Tibial nerve (tissue), 4 donors: ENCODE measurements around the gene TEC. TPM values are rescaled to one million over a fixed set of nuclear protein-coding genes. Genes with fewer than 3 reads are reported as not detected.

Experiments used
- DNase-seq, 2 donors: peaks; one replicate each; pipeline ENCODE4 v3.0.0-alpha.2; 2019; ENCODE audit warnings: low spot score in 2 of 2
- H3K27ac ChIP-seq, 4 donors: fragments of 200-600 bp; sonication (generic) in 3 of 4; one replicate each; pipeline ENCODE4 v1.5.1; 2017 to 2019; ENCODE audit warnings: mild to moderate bottlenecking in 1 of 4
- H3K27me3 ChIP-seq, 2 donors: fragments of 200-600 bp; sonication (generic) in 1 of 2; one replicate each; pipeline versions ENCODE4 v1.5.1 to v1.6.0; 2017 to 2019
- H3K36me3 ChIP-seq, 3 donors: fragments of 200-600 bp; sonication (generic); one replicate each; pipeline ENCODE4 v1.5.1; 2018 to 2019
- H3K4me1 ChIP-seq, 4 donors: fragments of 200-600 bp; sonication (generic) in 3 of 4; one replicate each; pipeline ENCODE4 v1.5.1; 2017 to 2019
- H3K4me3 ChIP-seq, 4 donors: fragments of 200-600 bp; sonication (generic) in 3 of 4; one replicate each; pipeline ENCODE4 v1.5.1; 2017 to 2019; ENCODE audit warnings: mild to moderate bottlenecking in 1 of 4, moderate library complexity in 1 of 4
- H3K9me3 ChIP-seq, 4 donors: fragments of 200-600 bp; sonication (generic) in 3 of 4; one replicate each; pipeline ENCODE4 v1.5.1; 2017 to 2019
- CTCF ChIP-seq, 5 experiments: fragments of 200-600 bp in 3 of 5; fragments of 450-650 bp in 2 of 5; sonication (generic) in 3 of 5; IDR thresholded peaks; one replicate each; pipeline ENCODE4 v1.5.1; 2016 to 2019; ENCODE audit warnings: antibody characterized with exemption in 5 of 5, mild to moderate bottlenecking in 3 of 5, moderate library complexity in 2 of 5
- EP300 ChIP-seq, 2 donors: sonication (generic); formaldehyde crosslinking; IDR thresholded peaks; one replicate each; pipeline ENCODE4 v1.6.1; 2017; ENCODE audit warnings: antibody characterized with exemption in 2 of 2, mild to moderate bottlenecking in 1 of 2
- POLR2A ChIP-seq, 2 donors: fragments of 450-650 bp; IDR thresholded peaks; one replicate each; pipeline ENCODE4 v1.6.1; 2017; ENCODE audit warnings: antibody characterized with exemption in 2 of 2, mild to moderate bottlenecking in 2 of 2, moderate library complexity in 2 of 2
- WGBS, 2 donors: methylation state at CpG; one replicate each; pipeline ENCODE4 v1.1.5; 2018; 5-methylcytosine and 5-hydroxymethylcytosine counted together
- total RNA-seq, 4 donors: library from RNA; depleted of rRNA; stranded (reverse); fragments of >200 nt; gene quantifications; one replicate each; pipeline ENCODE4 v1.1.0, GENCODE V29; 2016

The TEC gene
- total RNA-seq, 4 donors from 2014 or later = 3.1 to 8.0 (median 5.0) TPM

- Histone ChIP-seq H3K4me3 (no peak overlapping the region), H3K9me3 (peaks cover 0 to 5% (median 0%) of the 10 kb centered on the region in 4 donors), H3K4me1 (no peaks in the 10 kb centered on the region), H3K27me3 (no peaks in the 10 kb centered on the region), H3K36me3 (no peaks in the 10 kb centered on the region), H3K27ac (no peak overlapping the region)
- WGBS, 2 donors = 86 to 95% methylated on average over 1 of the region's 1 CpG
- TF ChIP-seq EP300 (IDR thresholded peaks at IDR 0.05) (no peak), POLR2A (IDR thresholded peaks at IDR 0.05) (no peak), CTCF (IDR thresholded peaks at IDR 0.05) (no peak)
- no peak for DNase-seq
These were observed 21.1 kb downstream of the TEC start for GRCh38 chr4:48248559-48248953.

- Histone ChIP-seq H3K4me1 (no peaks in the 10 kb centered on the region), H3K27ac (no peak overlapping the region), H3K27me3 (no peaks in the 10 kb centered on the region), H3K4me3 (no peak overlapping the region), H3K36me3 (no peaks in the 10 kb centered on the region), H3K9me3 (peaks cover 0 to 5% (median 0%) of the 10 kb centered on the region in 4 donors)
- TF ChIP-seq EP300 (IDR thresholded peaks at IDR 0.05) (no peak), CTCF (IDR thresholded peaks at IDR 0.05) (no peak), POLR2A (IDR thresholded peaks at IDR 0.05) (no peak)
- DNase-seq = no peak
- WGBS, 2 donors = 79 to 86% methylated on average over 5 of the region's 5 CpGs
These were observed 21.6 kb downstream of the TEC start for GRCh38 chr4:48247878-48248558.

- Histone ChIP-seq H3K4me1 (no peaks in the 10 kb centered on the region), H3K4me3 (no peak overlapping the region), H3K9me3 (peaks cover 0 to 5% (median 0%) of the 10 kb centered on the region in 4 donors), H3K27me3 (no peaks in the 10 kb centered on the region), H3K36me3 (no peaks in the 10 kb centered on the region), H3K27ac (no peak overlapping the region)
- WGBS, 2 donors = 80 to 83% methylated on average over 7 of the region's 7 CpGs
- no peak for DNase-seq
- TF ChIP-seq EP300 (IDR thresholded peaks at IDR 0.05) = no peak
- no peak for TF ChIP-seq POLR2A (IDR thresholded peaks at IDR 0.05)
- TF ChIP-seq CTCF (IDR thresholded peaks at IDR 0.05) = no peak
These were observed 22.3 kb downstream of the TEC start for GRCh38 chr4:48247142-48247877.

GRCh38 chr4:48244665-48245064 lies 25.0 kb downstream of the TEC start:
- WGBS, 2 donors = 95 to 97% methylated on average over 4 of the region's 4 CpGs
- TF ChIP-seq EP300 (IDR thresholded peaks at IDR 0.05) = no peak
- TF ChIP-seq CTCF (IDR thresholded peaks at IDR 0.05) = no peak
- no peak for TF ChIP-seq POLR2A (IDR thresholded peaks at IDR 0.05)

GRCh38 chr4:48243887-48244286 lies 25.8 kb downstream of the TEC start:
- Histone ChIP-seq H3K4me1 (no peaks in the 10 kb centered on the region), H3K27me3 (no peaks in the 10 kb centered on the region), H3K4me3 (no peak overlapping the region), H3K27ac (no peak overlapping the region), H3K9me3 (peaks cover 0 to 5% (median 0%) of the 10 kb centered on the region in 4 donors), H3K36me3 (no peaks in the 10 kb centered on the region)
- DNase-seq = no peak
- 83 to 86% methylated on average over 2 of the region's 2 CpGs for WGBS, 2 donors
- TF ChIP-seq CTCF (IDR thresholded peaks at IDR 0.05) = no peak
- TF ChIP-seq EP300 (IDR thresholded peaks at IDR 0.05) = no peak
- TF ChIP-seq POLR2A (IDR thresholded peaks at IDR 0.05) = no peak

More at GRCh38 chr4:48244665-48245064, 25.0 kb downstream of the TEC start:
- H3K27ac ChIP-seq = no peak overlapping the region
- no peaks in the 10 kb centered on the region for H3K36me3 ChIP-seq
- no peaks in the 10 kb centered on the region for H3K27me3 ChIP-seq
- peaks cover 0 to 5% (median 0%) of the 10 kb centered on the region in 4 donors for H3K9me3 ChIP-seq
- no peaks in the 10 kb centered on the region for H3K4me1 ChIP-seq
- DNase-seq = no peak
- H3K4me3 ChIP-seq = no peak overlapping the region
